ENCODE measurements around the gene DOHH.

DOHH gene

GRCh38 chr19:3468211-3468610, 32.3 kb downstream of the DOHH start:
- Histone ChIP-seq H3K4me1 (ENCODE audit: insufficient read depth, low read length) (no peaks in the 10 kb centered on the region), H2AFZ (ENCODE audit: low read depth, low read length) (no peak overlapping the region), H3K9me3 (ENCODE audit: low read length) (peaks cover 3% of the 10 kb centered on the region), H3K36me3 (ENCODE audit: insufficient read depth, low read length) (no peaks in the 10 kb centered on the region), H3K27me3 (ENCODE audit: insufficient read depth, low read length) (peaks cover 20% of the 10 kb centered on the region), H3K4me3 (ENCODE audit: low read length) (no peak overlapping the region)

DNA sequence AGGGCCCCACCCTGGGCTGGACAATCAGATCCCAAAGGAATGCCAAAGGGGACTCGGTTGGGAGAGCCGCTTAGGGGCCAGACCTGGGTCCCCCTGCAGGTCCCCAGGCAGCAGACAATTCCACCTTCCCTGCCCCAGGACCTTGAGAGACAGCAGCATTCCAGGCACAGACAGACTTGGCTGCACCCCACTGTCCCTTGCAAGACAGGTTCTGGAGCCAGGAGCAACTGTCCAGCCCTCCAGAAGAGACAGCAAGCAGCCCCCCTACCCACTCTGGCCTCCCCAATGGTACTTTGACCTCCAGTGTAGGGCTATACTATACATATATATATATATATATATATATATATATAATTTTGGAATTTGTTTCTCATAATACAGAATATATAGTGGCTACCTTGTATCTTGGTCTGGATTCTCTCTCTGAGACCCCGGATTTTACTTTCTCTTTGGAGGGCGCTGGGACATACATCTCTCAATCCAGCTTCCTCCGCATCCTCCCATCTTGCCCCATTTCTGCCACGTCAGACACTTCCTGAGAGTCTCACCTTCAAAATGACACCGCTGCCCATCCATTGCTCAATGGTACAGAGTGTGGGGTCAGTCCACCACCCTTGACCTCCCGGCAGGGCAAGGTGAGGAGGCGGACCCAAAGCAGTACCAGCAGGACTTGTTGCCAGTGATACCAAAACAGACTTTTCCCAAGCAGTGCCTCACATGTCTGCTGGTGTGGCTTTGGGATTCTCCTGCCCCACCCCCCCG, 32.9 kb downstream of the DOHH start:
- no peaks in the 10 kb centered on the region for H3K4me1 ChIP-seq (ENCODE audit: insufficient read depth, low read length)
- H3K4me3 ChIP-seq (ENCODE audit: low read length): no peak overlapping the region
- no peak overlapping the region for H2AFZ ChIP-seq (ENCODE audit: low read depth, low read length)
- peaks cover 20% of the 10 kb centered on the region for H3K27me3 ChIP-seq (ENCODE audit: insufficient read depth, low read length)
- peaks cover 3% of the 10 kb centered on the region for H3K9me3 ChIP-seq (ENCODE audit: low read length)
- H3K36me3 ChIP-seq (ENCODE audit: insufficient read depth, low read length): no peaks in the 10 kb centered on the region

GRCh38 chr19:3466635-3467034, 33.8 kb downstream of the DOHH start:
- no peaks in the 10 kb centered on the region for H3K36me3 ChIP-seq (ENCODE audit: insufficient read depth, low read length)

DNA sequence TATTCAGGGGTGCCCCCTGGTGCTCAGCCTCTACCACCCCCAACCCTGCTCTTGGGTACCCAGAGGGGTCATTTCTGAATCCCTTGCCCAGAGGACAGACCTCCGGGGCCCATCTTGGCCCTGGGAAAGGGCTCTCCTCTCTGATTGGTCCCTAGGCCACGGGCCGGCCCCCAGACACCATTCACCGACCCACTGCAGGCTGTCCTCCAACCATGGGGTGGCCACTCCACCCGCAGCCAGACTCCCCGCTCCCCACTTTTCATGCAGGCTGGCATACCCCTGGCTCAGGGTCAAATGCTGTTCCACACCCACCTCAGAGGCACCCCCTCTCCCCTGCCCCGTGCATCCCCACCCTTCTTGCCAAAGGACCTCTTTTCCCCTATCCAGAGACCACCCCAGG, 34.9 kb downstream of the DOHH start:
- H3K9me3 ChIP-seq (ENCODE audit: low read length): peaks cover 3% of the 10 kb centered on the region
- H2AFZ ChIP-seq (ENCODE audit: low read depth, low read length): no peak overlapping the region
- no peak overlapping the region for H3K4me3 ChIP-seq (ENCODE audit: low read length)
- peaks cover 13% of the 10 kb centered on the region for H3K27me3 ChIP-seq (ENCODE audit: insufficient read depth, low read length)
- no peaks in the 10 kb centered on the region for H3K4me1 ChIP-seq (ENCODE audit: insufficient read depth, low read length)
- H3K36me3 ChIP-seq (ENCODE audit: insufficient read depth, low read length): no peaks in the 10 kb centered on the region

More at GRCh38 chr19:3466635-3467034, 33.8 kb downstream of the DOHH start:
- Histone ChIP-seq H2AFZ (ENCODE audit: low read depth, low read length) (no peak overlapping the region), H3K27me3 (ENCODE audit: insufficient read depth, low read length) (peaks cover 20% of the 10 kb centered on the region), H3K9me3 (ENCODE audit: low read length) (peaks cover 3% of the 10 kb centered on the region), H3K4me3 (ENCODE audit: low read length) (no peak overlapping the region), H3K4me1 (ENCODE audit: insufficient read depth, low read length) (no peaks in the 10 kb centered on the region)

DNA sequence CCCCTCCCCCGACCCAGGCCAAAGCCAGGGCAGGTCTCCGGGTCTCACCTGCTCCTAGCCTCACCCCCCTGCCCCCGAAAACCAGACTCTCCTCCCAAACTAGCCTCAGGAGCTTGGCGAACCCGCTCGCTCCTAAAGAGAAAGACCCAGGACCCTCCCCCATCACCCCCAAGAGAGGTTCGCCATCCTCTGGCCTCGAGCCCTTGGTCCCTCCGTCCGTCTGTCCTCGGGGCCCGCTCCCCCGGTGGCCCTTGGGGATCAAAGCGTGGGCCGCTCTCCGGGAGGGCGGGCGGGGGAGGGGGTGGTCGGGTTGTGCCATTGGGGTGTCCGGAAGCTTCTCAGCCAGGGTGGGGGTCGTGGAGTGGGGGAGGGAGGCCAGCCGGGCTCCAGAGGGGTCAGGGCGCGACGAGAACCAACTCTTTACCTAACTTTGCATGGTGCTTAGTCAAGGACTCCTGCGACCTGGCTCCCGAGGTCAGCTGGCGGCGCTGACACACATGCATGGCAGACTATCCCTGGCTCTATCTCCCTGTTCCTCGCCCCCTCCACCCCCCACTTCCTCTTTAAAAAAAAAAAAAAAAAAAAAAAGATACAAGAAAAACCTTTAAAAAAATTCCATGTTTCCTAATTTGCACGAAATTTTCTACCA, 35.8 kb downstream of the DOHH start:
- no peaks in the 10 kb centered on the region for H3K4me1 ChIP-seq (ENCODE audit: insufficient read depth, low read length)
- H3K9me3 ChIP-seq (ENCODE audit: low read length): peaks cover 3% of the 10 kb centered on the region
- no peak overlapping the region for H2AFZ ChIP-seq (ENCODE audit: low read depth, low read length)
- no peak overlapping the region for H3K4me3 ChIP-seq (ENCODE audit: low read length)
- peaks cover 6% of the 10 kb centered on the region for H3K27me3 ChIP-seq (ENCODE audit: insufficient read depth, low read length)
- H3K36me3 ChIP-seq (ENCODE audit: insufficient read depth, low read length): no peaks in the 10 kb centered on the region

DNA sequence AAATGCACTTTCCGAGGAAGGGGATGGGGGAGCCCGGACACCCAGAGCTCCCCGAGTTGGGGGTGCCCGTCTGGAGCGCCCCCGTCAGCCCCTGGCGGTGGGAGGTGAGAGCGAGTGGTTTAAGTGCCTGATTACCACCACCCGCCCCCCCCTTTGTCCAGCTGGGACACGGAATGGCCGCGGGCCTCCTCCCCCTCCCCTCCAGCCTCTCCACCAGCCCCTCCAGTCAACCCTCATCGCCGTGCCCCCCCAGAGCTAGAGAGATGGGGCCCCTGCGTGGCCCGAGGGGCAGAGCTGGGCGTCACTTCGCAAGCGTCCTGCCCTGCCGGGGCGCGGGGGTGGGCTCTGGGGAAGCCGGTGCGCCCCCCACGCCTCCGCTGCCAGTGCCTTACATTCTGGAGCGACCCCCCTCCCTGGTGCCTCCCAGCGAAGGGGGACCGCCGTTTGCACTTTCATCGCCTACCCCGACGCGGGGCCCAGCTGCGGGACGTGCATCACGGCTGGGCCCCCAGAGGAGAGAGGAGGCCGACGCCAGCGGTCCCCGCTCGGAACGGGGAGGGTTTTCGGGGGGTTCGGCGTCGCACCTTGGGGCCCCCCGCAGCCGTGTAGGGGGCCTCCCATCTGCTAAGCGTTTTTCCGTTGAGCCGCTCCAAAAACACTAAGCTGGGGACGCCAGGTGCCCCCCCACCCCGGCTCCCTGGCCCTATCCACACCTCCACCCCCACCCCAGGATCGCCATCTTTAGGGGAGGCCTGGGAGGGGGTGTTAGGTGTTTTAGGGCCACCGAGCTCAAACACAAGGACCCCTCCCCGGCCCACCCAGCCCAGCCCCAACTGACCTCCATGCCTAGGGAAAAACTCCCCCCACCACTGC, 36.5 kb downstream of the DOHH start:
- H3K27me3 ChIP-seq (ENCODE audit: insufficient read depth, low read length): no peaks in the 10 kb centered on the region
- no peak overlapping the region for H2AFZ ChIP-seq (ENCODE audit: low read depth, low read length)
- H3K4me1 ChIP-seq (ENCODE audit: insufficient read depth, low read length): peaks cover 5% of the 10 kb centered on the region
- no peaks in the 10 kb centered on the region for H3K36me3 ChIP-seq (ENCODE audit: insufficient read depth, low read length)
- H3K4me3 ChIP-seq (ENCODE audit: low read length): no peak overlapping the region
- H3K9me3 ChIP-seq (ENCODE audit: low read length): peaks cover 3% of the 10 kb centered on the region

DNA sequence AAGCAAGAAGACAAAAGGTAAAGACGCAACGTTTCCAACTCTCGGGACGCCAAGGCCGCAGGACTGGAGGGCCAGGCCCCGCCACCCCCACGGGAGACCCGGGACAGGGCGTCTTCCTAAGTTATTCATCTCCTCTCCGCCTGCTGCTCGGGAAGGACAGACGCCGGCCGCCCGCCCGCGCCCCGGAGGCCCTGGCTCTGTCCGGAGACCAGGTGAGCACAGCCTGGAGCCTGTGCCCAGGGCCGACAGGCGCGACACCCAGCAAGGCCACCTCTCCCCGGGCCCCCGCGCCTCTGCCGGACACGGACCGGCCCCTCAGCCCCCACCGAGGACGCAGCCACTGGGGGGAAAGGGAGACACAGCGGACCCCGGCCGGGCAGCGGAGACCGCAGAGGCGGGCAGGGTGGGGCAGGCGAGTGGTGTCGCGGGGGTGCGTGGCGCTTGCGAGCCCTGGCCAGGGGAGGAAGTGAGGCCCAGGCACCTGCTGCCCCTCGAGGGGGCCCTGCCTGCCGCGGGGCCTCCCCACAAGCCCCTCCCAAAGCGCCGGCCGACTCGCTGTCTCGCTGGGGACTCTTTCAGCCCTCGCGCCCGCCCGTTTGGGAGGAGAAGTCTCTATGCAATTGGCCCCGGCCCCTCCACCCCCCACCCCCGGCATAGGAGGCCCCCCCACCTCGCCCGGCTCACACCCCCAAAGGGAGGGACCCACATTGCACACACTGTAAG, 37.3 kb downstream of the DOHH start:
- peaks cover 13% of the 10 kb centered on the region for H3K4me1 ChIP-seq (ENCODE audit: insufficient read depth, low read length)
- H2AFZ ChIP-seq (ENCODE audit: low read depth, low read length): no peak overlapping the region
- H3K27me3 ChIP-seq (ENCODE audit: insufficient read depth, low read length): peaks cover 7% of the 10 kb centered on the region
- peaks cover 3% of the 10 kb centered on the region for H3K9me3 ChIP-seq (ENCODE audit: low read length)
- H3K4me3 ChIP-seq (ENCODE audit: low read length): no peak overlapping the region
- no peaks in the 10 kb centered on the region for H3K36me3 ChIP-seq (ENCODE audit: insufficient read depth, low read length)

DNA sequence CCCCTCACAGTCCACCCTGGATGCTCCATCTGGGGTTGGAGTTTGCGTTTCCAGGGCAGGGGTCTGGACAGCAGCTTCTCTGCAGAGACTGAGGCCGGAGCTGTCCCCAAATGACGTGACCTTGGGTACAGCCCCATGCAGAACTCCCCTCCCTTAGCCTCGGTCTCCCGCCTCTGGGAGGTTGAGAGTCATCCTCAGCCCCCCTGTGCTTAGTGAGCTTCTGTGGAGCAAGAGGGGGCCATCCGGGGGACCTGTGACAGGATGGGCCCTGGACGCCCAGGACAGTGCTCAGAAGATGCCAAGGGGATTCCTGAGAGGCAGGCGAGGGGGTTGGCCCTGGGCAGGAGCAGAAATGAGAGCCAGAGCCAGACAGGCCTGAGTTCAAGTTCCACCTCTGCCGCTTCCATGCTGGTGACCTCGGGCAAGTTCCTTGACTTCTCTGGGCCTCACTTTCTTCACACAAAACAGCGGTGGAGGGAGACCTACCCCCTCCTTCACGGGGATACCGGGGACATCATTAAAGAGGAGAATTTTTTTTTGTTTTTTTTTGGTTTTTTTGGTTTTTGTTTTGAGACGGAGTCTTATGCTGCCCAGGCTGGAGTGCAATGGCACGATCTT, 40.4 kb downstream of the DOHH start:
- H3K27me3 ChIP-seq (ENCODE audit: insufficient read depth, low read length): peaks cover 19% of the 10 kb centered on the region
- no peaks in the 10 kb centered on the region for H3K9me3 ChIP-seq (ENCODE audit: low read length)
- no peak overlapping the region for H2AFZ ChIP-seq (ENCODE audit: low read depth, low read length)
- no peak overlapping the region for H3K4me3 ChIP-seq (ENCODE audit: low read length)
- H3K36me3 ChIP-seq (ENCODE audit: insufficient read depth, low read length): no peaks in the 10 kb centered on the region
- peaks cover 20% of the 10 kb centered on the region for H3K4me1 ChIP-seq (ENCODE audit: insufficient read depth, low read length)

- H3K4me3 ChIP-seq (ENCODE audit: low read length): no peak overlapping the region
- no peaks in the 10 kb centered on the region for H3K9me3 ChIP-seq (ENCODE audit: low read length)
- peaks cover 20% of the 10 kb centered on the region for H3K4me1 ChIP-seq (ENCODE audit: insufficient read depth, low read length)
- no peak overlapping the region for H2AFZ ChIP-seq (ENCODE audit: low read depth, low read length)
- H3K36me3 ChIP-seq (ENCODE audit: insufficient read depth, low read length): no peaks in the 10 kb centered on the region
- peaks cover 19% of the 10 kb centered on the region for H3K27me3 ChIP-seq (ENCODE audit: insufficient read depth, low read length)
Measured at GRCh38 chr19:3459089-3459881, 41.2 kb downstream of the DOHH start.

- H3K4me1 ChIP-seq (ENCODE audit: insufficient read depth, low read length): peaks cover 20% of the 10 kb centered on the region
- H3K4me3 ChIP-seq (ENCODE audit: low read length): no peak overlapping the region
- H3K27me3 ChIP-seq (ENCODE audit: insufficient read depth, low read length): peaks cover 19% of the 10 kb centered on the region
- no peaks in the 10 kb centered on the region for H3K9me3 ChIP-seq (ENCODE audit: low read length)
- no peak overlapping the region for H2AFZ ChIP-seq (ENCODE audit: low read depth, low read length)
- H3K36me3 ChIP-seq (ENCODE audit: insufficient read depth, low read length): no peaks in the 10 kb centered on the region
Measured at GRCh38 chr19:3458229-3459088, 42.0 kb downstream of the DOHH start.

- no peak overlapping the region for H2AFZ ChIP-seq (ENCODE audit: low read depth, low read length)
- no peaks in the 10 kb centered on the region for H3K36me3 ChIP-seq (ENCODE audit: insufficient read depth, low read length)
- peaks cover 20% of the 10 kb centered on the region for H3K4me1 ChIP-seq (ENCODE audit: insufficient read depth, low read length)
- H3K4me3 ChIP-seq (ENCODE audit: low read length): no peak overlapping the region
- no peaks in the 10 kb centered on the region for H3K9me3 ChIP-seq (ENCODE audit: low read length)
- peaks cover 19% of the 10 kb centered on the region for H3K27me3 ChIP-seq (ENCODE audit: insufficient read depth, low read length)
Measured at GRCh38 chr19:3457528-3458228, 42.8 kb downstream of the DOHH start.

All from neuron (in vitro differentiated cells).